WTC11 (cell line): ENCODE data around the gene ETV7. TPM values are rescaled to one million over a fixed set of nuclear protein-coding genes. Genes with fewer than 3 reads are reported as not detected.

Source experiments
- total RNA-seq: library from RNA; stranded (reverse); gene quantifications from 3 replicates; pipeline ENCODE4 v1.2.3, GENCODE V29; 2021

Gene ETV7
- total RNA-seq, 1 experiment from 2014 or later = 0.68 TPM

Other genes with a start within 250 kb of the ETV7 start
- 30.4 to 32.2 TPM (median 31.3 TPM) in 3 replicates for gene BRPF3, start 190.9 kb downstream of the ETV7 start, total RNA-seq
- not detected in 3 replicates for gene PNPLA1, start 117.6 kb downstream of the ETV7 start, total RNA-seq
- gene BNIP5, start 50.8 kb downstream of the ETV7 start, total RNA-seq = 0.05 TPM in 1 of 3 replicates, not detected in the others
- gene PXT1, start 55.2 kb upstream of the ETV7 start, total RNA-seq = 0.15 TPM in 1 of 3 replicates, not detected in the others
- 25.1 to 27.5 TPM (median 26.7 TPM) in 3 replicates for gene KCTD20, start 55.3 kb upstream of the ETV7 start, total RNA-seq
- 13.3 to 15.4 TPM (median 14.7 TPM) in 3 replicates for gene STK38, start 159.8 kb upstream of the ETV7 start, total RNA-seq
- gene SRSF3, start 206.7 kb upstream of the ETV7 start, total RNA-seq = 554 to 645 TPM (median 644 TPM) in 3 replicates